GM21423 (cell line): ENCODE results near the gene SPINK8.
A peak's percentile ranks its signal among the peaks of the same experiment; 100 is the strongest.
"Not testable (repeated sequence)": the region's sequence is repeated elsewhere in the genome, so short reads cannot be mapped to it uniquely, and the experiment has no call there.

ENCODE experiments used
- ATAC-seq: cut with Tn5 transposase; IDR thresholded peaks from one replicate; pipeline ENCODE4 v1.9.1; 2021; ENCODE audit warnings: mild to moderate bottlenecking, moderate library complexity; ENCODE audit not compliant: unreplicated experiment

Gene SPINK8

GRCh38 chr3:48331706-48332435, 1.6 kb downstream of the SPINK8 start:
- not testable (repeated sequence) for ATAC-seq

- no peak for ATAC-seq
Observed at GRCh38 chr3:48320996-48321395, 12.5 kb downstream of the SPINK8 start.

- no peak for ATAC-seq
Observed at GRCh38 chr3:48318713-48319468, 14.6 kb downstream of the SPINK8 start.

GRCh38 chr3:48314542-48314941, 18.9 kb downstream of the SPINK8 start:
- no peak for ATAC-seq

GRCh38 chr3:48306860-48307530, 26.5 kb downstream of the SPINK8 start:
- no peak for ATAC-seq

GRCh38 chr3:48306290-48306689, 27.2 kb downstream of the SPINK8 start:
- no peak for ATAC-seq

GRCh38 chr3:48305396-48305795, 28.1 kb downstream of the SPINK8 start:
- ATAC-seq, result no peak

GRCh38 chr3:48303021-48303420, 30.4 kb downstream of the SPINK8 start:
- no peak for ATAC-seq

- ATAC-seq, result no peak
Observed at GRCh38 chr3:48301800-48302166, 31.7 kb downstream of the SPINK8 start.

GRCh38 chr3:48301020-48301799, 32.3 kb downstream of the SPINK8 start, which contains the start of gene NME6:
NME6 (minus strand) TSS chr3:48301367.
- ATAC-seq, result peak; percentile 76

- no peak for ATAC-seq
Observed at GRCh38 chr3:48299746-48300712, 33.4 kb downstream of the SPINK8 start.

GRCh38 chr3:48297111-48297810, 36.2 kb downstream of the SPINK8 start:
- no peak for ATAC-seq

- ATAC-seq, result no peak
Observed at GRCh38 chr3:48296699-48297098, 36.8 kb downstream of the SPINK8 start.

GRCh38 chr3:48294611-48295263, 38.7 kb downstream of the SPINK8 start:
- no peak for ATAC-seq

GRCh38 chr3:48289659-48290058, 43.8 kb downstream of the SPINK8 start:
- ATAC-seq, result no peak

GRCh38 chr3:48287034-48287433, 46.4 kb downstream of the SPINK8 start:
- ATAC-seq, result no peak

- ATAC-seq, result no peak
Observed at GRCh38 chr3:48286308-48286707, 47.2 kb downstream of the SPINK8 start.

- ATAC-seq, result no peak
Observed at GRCh38 chr3:48285675-48286074, 47.8 kb downstream of the SPINK8 start.

GRCh38 chr3:48285132-48285531, 48.3 kb downstream of the SPINK8 start:
- no peak for ATAC-seq
